GM23248 (cell line): ENCODE measurements around the gene STK17A.

Experiments used
- EZH2 ChIP-seq: fragments of 200-600 bp; sonication (generic); IDR thresholded peaks from 2 replicates; pipeline ENCODE4 v1.6.1; 2018; ENCODE audit warnings: antibody characterized with exemption, mild to moderate bottlenecking; ENCODE audit not compliant: insufficient read depth, poor library complexity, severe bottlenecking
- EZH2phosphoT487 ChIP-seq: fragments of 200-600 bp; sonication (generic); IDR thresholded peaks from 2 replicates; pipeline ENCODE4 v1.6.1; 2018; ENCODE audit warnings: antibody characterized with exemption, moderate library complexity, mild to moderate bottlenecking, low read depth; ENCODE audit not compliant: insufficient read depth

- no peak for TF ChIP-seq EZH2phosphoT487
- TF ChIP-seq EZH2: no peak
Observed at GRCh38 chr7:43576241-43576640, 6.7 kb upstream of the STK17A start.
